Activated CD8-positive, alpha-beta memory T cell treated with anti-CD3 and anti-CD28 coated beads for 4 hours (primary cell): ENCODE data around the gene MACROD2.
"Not testable (repeated sequence)": the region's sequence is repeated elsewhere in the genome, so short reads cannot be mapped to it uniquely, and the experiment has no call there.

Experiments used
- DNase-seq, 2 donors: peaks; one replicate each; pipeline ENCODE4 v3.0.0-alpha.2; 2020; ENCODE audit warnings: low read depth in 2 of 2

The MACROD2 gene

GRCh38 chr20:14193443-14193842, 198.1 kb downstream of the MACROD2 start:
- DNase-seq: no peak

DNA sequence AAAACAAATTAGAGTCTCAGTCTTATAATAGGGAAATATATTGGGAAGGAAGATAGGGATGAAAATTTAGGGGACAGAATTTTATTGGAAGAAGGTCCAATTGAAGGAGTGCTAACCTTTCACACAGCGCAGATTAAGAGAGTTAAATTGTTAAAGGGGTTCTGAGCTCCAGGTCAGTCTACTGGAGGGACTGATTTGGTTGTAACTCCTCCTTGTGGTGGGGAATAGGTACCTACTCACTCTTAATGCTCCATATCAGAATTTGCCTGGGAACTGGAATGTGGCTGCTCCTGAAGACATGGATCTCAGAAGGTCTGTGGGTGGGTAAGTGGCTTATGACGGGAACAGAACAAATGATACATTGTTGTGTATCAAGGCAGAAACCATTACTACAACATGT, 198.6 kb downstream of the MACROD2 start:
- DNase-seq: no peak

DNA sequence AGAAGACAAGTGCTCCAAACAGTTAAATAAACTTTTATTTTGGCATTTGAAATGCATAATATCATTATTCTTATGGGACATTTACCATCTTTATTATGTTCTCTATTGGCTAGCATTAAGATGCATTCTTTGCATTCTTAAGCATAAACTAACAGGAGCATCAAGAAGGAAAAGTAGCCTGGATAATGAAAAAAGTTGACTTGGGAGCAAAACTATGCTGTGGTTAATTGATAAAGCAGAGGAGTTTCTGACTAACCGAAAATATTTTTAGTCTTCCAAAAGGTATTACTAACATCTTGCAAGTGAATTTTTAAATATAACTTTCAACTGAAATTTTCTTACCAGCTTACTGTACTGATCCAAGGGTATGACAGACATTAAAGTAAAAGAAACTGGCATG, 201.8 kb downstream of the MACROD2 start:
- DNase-seq: no peak

DNA sequence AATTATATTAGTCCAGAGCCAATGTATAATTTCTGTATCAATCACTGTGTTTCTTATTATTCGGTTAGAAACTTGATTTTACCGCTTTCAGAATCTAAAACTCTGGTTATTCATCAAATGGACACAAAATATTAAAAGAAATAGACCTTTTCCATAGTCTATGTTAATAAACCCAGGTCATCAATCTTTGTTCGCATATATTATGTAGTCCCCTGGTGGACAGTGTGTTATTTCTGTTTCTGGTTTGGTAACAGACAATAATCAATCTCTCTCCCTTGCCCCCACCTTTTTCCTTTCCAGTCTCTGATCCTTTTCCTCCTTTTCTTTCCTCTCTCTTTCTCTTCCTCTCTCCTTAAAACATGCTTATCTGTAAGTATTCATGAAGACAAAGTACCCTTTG, 203.1 kb downstream of the MACROD2 start:
- no peak for DNase-seq

DNA sequence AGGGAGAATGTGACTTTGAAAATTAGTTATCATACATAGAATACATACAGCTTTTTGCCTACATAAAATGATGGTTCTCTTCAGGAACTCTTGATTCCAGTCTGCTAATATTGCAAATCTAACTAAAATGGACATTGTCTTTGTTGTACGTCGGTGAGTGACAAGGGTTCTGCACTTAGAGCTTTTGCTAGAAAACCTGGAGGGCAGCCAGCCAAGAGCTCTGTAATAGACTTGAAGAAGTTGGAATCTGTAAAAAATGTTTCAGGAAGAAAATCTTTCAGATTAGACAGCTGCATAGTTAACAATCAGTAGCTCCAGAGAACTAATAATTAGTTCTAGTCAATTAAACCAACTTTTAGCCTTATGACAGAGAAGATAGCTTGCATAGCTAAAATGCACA, 203.8 kb downstream of the MACROD2 start:
- no peak for DNase-seq

GRCh38 chr20:14203657-14204056, 208.3 kb downstream of the MACROD2 start:
- no peak for DNase-seq

- DNase-seq: no peak
These were observed 212.3 kb downstream of the MACROD2 start for GRCh38 chr20:14207591-14207990.

DNA sequence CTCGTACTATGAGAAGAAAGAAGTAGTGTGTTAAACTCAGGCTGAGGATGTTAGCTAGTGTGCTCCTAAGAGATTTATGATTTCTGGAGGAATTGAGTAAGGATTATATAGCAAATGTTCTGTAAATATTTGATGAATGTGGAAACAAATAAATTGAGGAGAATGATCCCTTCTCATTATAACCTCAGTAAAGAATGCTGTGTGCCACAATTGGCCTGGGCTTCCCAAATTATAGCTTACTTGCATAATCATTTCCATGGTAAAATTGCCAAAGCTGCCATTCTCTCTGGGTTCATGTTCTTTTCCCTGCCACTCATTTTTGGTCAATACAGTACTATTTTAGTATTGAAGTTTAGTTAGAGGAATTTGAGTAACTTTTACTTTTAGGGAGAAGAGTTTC, 213.6 kb downstream of the MACROD2 start:
- DNase-seq: no peak

GRCh38 chr20:14210146-14210545, 214.8 kb downstream of the MACROD2 start:
- no peak for DNase-seq

DNA sequence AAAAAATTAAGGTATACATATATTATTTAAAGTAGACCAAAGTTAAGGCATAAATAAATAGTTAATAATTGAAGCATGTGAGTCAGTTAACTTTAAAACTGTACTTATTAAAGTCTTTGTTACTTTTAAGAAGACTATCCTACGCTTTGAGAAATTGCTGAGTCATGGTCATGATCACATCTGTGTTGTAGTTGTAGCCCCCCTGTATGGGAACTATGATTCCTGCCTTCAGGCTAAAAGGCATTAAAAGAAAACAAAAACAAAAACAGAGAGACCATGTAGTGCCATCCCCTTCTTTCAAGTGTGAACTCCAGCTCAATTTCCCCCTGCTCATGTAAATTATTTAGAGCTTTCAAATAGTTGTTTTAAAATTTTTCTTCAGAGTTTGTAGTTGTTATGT, 218.7 kb downstream of the MACROD2 start:
- no peak for DNase-seq

DNA sequence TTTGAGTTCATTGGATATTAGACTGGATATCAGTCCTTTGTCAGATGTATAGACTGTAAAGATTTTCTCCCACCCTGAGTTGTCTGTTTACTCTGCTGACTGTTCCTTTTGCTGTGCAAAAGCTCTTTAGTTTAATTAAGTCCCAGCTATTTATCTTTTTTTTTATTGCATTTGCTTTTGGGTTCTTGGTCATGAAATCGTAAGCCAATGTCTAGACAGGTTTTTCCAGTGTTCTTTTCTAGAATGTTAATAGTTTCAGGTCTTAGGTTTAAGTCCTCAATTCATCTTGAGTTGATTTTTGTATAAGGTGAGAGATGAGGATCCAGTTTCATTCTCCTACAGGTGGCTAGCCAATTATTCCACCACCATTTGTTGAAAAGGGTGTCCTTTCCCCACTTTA, 220.6 kb downstream of the MACROD2 start:
- DNase-seq: not testable (repeated sequence)

GRCh38 chr20:14219801-14220461, 224.6 kb downstream of the MACROD2 start:
- no peak for DNase-seq

- no peak for DNase-seq
These were observed 225.7 kb downstream of the MACROD2 start for GRCh38 chr20:14220986-14221385.

GRCh38 chr20:14223806-14224205, 228.5 kb downstream of the MACROD2 start:
- no peak for DNase-seq

DNA sequence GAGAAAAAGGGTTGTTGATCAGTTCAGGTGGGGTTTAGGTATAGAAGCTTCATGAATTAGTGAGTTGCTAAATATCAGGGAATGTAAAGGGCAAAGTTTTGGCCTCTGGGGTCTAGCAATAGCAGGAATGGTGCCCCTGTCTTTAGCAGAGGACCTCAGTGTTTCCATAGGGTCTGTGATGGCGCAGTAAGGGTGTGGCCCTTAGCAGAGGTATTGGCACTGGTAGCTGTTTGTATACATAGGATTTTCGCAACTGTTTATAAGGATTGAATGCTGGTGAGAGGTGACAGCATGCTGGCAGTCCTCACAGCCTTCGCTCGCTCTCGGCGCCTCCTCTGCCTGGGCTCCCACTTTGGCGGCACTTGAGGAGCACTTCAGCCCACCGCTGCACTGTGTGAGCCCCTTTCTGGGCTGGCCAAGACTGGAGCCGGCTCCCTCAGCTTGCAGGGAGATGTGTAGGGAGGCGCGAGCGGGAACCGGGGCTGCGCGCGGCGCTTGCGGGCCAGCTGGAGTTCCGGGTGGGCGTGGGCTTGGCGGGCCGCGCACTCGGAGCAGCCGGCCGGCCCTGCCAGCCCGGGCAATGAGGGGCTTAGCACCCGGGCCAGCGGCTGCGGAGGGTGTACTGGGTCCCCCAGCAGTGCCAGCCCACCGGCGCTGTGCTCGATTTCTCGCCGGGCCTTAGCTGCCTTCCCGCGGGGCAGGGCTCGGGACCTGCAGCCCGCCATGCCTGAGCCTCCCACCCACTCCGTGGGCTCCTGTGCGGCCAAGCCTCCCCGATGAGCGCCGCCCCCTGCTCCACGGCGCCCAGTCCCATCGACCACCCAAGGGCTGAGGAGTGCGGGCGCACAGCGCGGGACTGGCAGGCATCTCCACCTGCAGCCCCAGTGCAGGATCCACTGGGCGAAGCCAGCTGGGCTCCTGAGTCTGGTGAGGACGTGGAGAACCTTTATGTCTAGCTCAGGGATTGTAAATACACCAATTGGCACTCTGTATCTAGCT, 231.0 kb downstream of the MACROD2 start:
- DNase-seq: not testable (repeated sequence)

DNA sequence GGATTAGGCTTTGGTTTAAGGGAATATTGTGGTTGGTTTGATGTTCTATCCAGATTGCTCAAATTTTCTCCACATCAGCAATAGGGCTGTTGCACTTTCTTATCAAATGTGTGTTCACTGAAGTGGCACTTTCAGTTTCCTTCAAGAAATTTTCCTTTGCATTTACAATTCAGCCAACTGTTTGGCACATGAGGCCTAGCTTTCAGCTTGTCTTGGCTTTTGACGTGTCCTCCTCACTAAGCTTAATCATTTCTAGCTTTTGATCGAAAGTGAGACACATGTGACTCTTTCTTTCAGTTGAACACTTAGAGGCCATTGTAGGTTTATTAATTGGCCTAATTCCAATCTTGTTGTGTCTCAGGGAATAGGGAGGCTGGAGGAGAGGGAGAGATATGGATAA, 237.3 kb downstream of the MACROD2 start:
- DNase-seq: no peak

- no peak for DNase-seq
These were observed 239.5 kb downstream of the MACROD2 start for GRCh38 chr20:14234666-14235295.

- DNase-seq: no peak
These were observed 240.0 kb downstream of the MACROD2 start for GRCh38 chr20:14235355-14235754.

DNA sequence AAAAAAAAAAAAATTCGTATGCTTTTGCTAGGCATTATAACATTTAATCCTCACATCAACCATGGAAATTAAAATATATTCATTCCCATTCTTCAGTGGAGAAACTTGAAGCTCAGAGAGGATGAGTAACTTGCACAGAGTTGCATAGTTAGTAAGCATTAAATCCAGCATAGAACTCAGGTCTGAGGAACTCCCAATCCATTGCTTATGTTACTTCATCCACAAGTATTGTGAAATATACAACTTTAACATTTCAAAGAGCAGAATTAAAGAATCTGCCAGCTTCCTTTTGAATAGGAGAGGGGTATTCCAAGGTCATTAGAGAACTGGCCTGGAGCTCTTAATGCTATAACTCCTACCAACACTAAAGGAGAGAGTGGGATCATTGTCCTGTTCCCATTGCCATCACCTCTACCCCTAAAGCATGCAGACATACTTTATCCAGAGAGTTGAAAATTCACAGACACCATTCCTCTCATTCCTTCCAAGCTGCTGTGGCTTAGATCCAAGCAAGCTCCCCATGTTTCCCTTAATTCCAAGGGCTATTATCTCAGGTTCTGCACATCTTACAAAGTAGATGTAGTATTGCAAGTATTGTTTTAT, 250.2 kb downstream of the MACROD2 start:
- no peak for DNase-seq

DNA sequence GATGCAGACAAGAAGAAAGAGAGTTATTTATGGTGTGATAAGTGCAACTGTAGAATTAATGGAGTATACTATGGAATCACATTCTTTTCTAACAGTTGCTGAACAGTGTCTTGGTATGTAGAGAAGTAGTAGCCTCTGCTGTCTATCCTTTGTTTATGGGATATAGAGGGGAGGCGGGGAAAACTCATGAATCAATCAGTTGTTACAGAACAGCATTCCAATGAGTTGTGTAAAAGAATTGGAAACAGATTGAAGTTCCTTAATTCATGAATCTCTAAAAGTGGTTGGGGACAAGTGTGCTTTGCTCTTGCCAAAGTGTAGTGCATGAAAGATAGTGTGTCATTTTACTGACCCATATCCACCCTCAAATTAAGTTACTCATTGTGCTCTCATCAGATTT, 264.4 kb downstream of the MACROD2 start:
- no peak for DNase-seq

DNA sequence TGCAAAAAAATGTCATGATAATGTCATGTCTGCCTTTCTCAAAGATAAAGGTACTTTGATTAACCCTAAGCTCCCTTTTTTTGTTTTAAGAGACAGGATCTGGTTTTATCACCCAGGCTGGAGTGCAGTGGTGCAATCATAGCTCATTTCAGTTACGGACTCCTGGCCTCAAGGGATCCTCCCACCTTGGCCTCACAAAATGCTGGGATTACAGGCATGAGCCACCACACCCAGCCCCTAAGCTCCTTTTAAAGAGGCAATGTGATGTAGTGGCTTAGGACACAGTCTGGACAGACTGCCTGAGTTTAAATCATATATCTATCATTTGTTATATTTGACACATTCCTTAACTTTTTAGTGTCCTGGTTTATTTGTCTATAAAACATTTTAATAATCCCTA, 265.1 kb downstream of the MACROD2 start:
- no peak for DNase-seq

DNA sequence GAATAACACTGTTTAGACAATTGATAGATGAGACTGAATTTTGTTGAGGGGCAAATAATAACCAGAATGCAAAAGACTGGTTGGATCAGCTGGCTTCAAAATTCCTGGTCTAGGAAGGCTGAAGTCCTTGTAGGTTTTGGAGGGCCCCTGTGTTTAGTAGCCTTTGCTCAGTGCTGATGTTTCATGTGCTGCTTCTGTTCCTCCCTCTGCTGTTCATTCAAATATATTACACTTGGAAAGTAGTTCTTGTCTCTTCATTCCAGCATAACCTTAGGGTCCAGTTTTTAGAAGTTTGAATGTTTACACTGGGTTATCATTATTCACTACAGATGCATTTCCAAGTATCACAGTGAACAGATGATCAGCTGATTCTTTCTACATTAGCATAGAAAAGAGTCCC, 269.6 kb downstream of the MACROD2 start:
- DNase-seq: no peak
